HG02885 (cell line): ENCODE results near the gene DYRK1A.
"Not testable (repeated sequence)": the region's sequence is repeated elsewhere in the genome, so short reads cannot be mapped to it uniquely, and the experiment has no call there.

Experiments used
- ATAC-seq: cut with Tn5 transposase; IDR thresholded peaks from one replicate; pipeline ENCODE4 v1.9.1; 2021; ENCODE audit warnings: mild to moderate bottlenecking; ENCODE audit not compliant: unreplicated experiment, poor library complexity

Gene DYRK1A

DNA sequence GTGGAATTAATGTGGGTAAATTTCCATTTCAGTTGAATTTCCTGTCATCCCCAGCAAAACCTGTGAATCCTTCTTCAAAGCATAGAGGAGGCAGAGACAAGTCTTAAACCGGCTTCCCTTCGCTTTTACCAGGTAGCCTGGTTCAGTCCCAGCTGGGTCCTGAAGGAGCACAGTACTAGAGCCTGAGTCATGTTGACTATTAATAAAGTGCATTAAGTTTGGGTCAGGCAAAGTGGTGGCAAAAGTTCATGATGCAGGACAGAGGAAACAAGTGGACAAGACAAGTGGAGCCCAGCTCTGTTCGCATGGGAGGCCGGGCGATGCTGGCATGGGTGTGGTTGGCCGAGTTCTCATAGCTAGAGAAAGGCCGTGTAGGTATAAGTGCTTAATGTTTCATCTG, 150.4 kb downstream of the DYRK1A start:
- ATAC-seq: no peak

DNA sequence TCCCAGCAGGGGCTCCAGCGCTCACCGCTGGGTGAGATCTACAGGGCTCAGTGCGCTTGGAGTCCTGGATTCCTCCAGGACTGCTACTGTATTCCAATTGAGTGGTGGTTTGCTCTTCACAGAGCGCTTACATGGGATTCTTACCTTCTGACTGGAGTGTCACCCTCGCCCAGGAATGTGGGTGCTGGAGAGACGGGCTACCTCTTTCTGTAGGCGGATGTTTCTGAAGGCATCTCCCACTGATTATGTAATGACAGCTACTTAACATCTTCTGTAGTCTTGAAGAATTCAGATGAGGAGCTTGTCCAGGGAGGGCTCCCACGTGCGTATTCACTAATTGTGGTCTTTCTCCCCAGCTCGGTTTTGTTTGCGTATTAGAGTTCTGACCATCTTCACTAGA, 154.2 kb downstream of the DYRK1A start:
- no peak for ATAC-seq

DNA sequence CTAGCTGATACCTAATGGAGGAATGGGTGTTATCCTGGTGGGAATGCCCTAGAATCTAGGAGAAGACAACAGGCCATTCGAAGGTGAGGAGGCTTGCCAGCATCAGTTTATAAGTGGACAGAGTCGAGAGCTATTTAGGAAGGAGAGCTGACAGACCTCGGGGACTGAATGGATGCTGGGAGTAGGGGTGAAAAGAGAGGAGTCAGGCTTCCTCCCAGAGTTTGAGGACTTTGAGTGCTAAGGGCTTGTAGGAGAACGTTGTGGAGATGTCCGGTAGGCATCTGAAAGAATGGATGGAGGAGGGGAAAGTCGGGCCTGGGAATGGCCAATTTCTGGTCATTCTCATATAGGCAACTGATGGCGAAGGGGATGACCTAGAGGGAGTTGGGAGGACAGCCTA, 155.1 kb downstream of the DYRK1A start:
- ATAC-seq: no peak

DNA sequence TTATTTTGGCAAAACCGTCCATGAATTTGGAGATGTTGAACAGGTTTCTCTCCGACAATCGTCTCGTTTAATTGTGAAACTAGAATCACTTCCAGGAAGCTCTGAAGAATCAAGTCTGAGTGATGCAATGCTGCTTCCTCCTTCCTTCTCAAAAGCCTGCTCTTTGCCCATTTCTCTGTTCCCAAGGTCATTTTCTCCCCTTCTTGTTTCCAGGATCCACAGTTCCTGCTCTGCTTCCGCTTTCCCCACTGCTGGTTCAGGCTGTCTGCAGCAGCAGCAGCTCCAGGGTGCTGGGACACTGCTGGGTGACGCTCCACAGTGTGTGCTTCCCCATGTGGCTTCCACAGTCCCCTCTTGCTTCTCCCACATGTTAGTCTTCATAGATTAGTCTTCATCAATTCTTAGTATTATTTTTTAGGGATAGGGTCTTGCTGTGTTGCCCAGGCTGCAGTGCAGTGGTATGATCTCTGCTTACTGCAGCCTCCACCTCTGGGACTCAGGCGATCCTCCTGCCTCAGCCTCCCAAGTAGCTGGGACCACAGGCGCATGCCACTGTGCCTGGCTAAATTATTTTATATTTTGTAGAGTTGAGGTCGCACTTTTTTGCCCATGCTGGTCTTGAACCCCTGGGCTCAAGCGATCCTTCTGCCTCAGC, 156.2 kb downstream of the DYRK1A start:
- no peak for ATAC-seq

DNA sequence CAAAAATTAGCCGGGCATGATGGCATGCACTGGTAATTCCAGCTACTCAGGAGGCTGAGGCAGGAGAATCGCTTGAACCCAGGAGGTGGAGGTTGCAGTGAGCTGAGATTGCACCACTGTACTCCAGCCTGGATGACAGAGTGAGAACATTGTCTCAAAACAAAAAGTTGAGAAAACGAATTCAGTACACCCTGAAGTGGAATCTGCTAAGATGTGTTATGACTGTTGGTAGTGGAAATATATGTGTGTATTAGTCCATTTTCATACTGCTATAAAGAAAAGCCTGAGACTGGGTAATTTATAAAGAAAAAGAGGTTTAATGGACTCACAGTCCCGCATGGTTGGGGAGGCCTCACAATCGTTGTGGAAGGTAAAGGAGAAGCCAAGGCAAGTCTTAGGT, 158.4 kb downstream of the DYRK1A start:
- ATAC-seq: not testable (repeated sequence)

DNA sequence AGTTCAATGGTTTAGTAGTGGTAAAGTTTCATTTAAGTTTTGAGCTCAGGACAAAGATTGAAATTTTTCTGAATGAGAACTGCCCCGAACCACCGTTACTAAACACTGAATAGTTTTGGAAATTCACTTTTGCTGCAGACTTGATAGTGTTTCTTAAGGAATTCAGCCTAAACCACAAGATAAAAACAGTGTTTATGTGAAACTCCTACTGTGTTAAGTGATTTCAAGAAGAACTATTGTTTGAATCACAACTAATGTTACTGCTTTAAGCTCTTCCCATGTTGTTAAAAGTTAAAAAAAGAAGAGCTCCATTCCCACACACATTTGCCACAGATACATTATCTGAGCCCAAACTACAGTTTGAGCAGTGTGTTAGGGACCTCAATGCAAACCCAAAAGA, 159.2 kb downstream of the DYRK1A start:
- no peak for ATAC-seq

DNA sequence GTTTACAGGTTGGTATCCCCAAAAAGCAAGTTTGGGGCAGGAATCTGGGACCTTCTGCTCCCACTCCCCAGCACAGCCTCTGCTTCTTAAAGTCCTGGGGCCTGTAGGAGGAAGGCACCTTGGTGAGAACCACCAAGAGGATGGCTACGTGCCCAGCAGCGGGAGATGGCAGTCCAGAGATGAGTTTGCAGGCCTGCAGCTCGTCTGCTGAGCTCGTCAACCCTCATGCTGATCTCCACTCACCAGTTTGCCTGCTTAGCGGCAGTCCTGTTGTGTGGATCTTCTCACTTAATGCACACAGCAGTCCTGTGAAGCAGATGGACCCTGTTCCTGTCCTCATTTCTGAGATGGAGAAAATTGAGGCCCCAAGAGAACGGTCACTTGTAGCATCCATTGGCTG, 160.5 kb downstream of the DYRK1A start:
- no peak for ATAC-seq

DNA sequence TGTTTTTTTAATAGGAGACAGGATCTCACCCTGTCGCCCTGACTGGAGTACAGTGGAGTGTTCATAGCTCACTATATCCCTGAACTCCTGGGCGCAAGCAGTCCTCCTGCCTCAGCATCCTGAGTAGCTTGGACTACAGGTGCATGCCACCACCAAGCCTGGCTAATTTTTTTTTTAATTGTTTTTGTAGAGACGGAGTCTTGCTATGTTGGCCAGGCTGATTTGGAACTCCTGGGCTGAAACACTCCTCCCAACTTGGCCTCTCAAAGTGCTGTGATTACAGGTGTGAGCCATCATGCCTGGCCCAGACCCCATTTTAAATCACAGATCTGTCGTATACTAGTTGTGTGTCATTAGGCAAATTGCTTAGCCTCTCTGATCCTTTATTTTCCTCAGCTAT, 161.1 kb downstream of the DYRK1A start:
- ATAC-seq: no peak

DNA sequence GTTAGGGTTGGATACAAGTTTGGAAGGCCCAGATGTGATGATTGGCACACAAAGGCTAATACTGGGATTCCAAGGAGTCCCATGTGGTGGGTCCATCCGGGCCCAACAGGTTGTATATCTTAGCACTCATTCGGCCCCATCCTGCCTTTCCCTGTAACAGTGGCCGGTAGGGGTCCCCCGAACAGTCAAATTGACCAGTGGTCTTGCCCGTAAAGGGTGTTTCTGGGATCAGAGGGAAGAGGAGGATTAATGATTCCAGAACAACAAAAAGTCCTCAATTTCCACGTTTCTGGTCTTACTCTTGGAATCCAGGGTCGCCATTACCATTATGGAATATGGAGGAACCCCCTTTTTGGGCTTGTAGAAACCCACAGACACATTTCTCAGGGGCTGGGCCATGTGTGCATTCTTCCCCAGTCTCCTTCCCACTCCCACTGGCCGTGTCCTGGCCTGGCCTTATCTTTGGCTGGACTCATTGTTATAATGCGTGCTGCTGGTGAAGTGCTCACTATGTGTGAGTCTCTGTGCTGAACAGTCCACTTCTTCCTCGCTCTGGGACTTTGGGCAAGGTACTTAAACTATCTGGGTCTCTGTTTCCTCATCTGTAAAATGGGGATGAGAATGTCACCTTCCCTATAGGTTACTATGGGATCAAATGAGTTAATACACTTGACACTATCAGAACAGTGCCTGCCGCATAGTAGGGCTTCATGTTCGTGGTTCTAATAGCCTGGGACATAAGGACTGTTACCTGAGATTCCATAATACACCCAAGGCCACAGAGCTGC, 161.8 kb downstream of the DYRK1A start:
- no peak for ATAC-seq

DNA sequence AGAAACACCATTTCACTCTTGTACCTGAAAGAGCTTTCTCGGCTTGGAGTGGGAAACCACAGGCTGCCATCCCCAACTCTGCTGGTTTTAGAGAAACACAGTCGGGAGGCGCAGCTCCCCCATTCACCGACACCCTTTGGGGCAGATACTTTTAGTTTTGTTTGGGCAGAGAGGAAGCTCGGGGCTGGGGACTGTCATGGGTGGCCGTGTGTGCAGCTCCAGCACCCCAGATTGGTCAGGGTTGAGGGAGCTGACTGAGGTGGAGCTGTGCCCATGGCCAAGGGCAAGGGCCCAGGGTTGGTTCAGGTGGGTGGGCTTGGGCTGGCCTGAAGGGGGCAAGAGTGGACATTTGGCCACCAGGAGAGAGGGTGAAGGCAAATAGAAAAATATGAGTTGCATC, 163.1 kb downstream of the DYRK1A start:
- ATAC-seq: no peak

DNA sequence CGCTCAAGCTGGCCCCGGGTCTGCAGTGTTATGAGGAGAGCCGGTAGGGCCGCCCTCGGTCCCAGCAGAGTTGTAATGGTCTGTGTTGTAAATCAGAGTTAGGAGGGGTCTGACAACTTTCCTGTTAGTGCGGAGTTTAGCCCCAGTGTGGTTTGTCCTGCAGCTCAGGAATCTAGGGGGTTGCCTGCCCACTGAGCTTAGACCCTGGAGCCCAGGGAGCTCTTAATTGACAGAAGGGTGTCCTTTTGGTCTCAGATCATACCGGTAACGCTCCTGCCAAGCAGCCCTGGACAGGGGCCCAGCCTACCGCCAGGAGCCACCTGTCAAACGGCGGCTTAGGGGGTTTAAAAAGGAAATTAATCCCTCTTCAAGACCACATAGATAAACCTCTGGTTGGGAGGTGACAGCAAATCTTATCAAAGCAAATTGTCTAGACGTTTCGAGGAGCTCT, 164.4 kb downstream of the DYRK1A start:
- ATAC-seq: no peak

DNA sequence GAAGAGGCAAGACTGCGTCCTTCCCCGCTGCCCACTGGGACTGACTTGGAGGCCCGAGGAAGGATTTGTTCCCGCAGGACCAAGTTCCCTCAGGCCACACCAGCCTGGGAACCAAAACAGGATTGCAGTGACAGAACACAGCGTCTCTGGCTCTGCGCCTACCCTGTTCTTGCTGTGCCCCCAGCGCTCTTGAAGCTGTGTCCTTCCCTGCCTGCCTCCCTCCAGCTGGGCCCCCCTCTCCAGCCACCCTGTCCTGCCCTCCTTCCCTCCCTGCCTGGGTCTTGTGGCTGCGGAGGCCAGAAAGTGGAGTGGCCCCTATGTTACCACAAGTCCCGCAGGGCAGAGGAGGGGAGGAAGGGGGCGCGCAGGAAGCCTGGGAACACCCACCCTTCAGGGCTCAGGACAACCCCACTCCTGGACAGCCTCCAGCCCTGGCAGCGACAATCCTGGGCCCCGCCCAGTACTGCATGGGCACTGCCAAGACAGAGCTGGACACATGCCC, 164.9 kb downstream of the DYRK1A start:
- no peak for ATAC-seq

DNA sequence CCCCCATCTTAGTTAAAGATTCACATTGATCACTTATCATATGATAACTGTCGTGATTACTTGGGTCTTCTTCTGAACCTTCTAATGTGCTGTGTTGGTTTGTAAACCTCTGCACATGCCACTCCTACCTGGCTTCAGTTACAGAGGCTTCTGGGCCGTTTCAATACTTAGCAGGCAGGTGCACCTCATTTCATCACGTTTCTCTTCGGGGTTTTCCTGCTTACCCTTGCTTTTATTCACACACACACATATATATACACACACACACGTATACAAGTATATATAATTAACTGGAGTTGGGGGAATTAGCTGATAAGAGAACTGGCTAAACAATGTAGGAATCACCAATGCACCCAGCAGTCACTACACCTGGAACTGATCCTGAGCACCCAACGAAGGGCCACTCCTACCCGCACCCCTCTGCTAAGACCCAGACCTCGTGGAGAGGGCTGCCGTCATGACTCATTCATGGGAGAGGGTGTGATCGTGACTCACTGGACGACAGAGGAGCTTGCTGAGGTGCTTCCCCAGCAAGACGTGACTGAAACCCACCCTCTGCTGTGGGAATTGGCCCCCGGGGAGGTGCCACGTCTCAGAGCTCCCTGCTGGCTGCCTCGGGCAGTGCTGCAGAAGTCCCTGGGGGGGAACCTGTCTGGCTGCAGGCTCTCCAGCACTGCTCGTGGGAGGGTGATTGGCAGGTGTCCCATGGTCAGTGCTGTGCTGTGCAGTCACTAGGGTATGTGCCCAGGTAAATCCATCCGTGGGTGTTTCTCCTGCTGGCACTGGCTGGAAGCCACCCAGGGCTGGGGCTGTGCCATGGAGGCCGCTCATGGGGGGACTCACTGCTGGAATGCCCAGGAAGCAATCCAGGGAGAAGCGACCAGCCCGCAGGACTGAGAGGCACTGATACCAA, 166.6 kb downstream of the DYRK1A start:
- peak; percentile 75 for ATAC-seq

DNA sequence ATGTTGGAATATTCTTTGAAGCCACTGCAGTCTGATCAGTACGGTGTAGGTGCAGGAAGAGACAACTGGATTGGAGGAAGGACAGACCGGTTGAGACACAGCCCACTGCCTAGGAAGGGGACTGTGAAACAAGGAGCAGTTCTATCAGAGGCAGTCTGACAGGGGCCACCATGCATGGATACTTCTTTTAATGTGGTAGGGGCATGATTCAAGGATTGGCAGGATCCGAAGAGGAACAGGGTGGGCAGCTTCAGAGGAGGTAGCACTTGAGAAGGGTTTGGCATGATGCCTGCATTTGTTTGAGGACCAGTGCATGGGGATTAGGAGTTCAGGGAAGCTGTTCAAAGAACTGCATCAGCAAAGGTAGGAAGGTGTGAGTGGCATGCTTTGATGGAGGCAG, 167.9 kb downstream of the DYRK1A start:
- ATAC-seq: no peak

DNA sequence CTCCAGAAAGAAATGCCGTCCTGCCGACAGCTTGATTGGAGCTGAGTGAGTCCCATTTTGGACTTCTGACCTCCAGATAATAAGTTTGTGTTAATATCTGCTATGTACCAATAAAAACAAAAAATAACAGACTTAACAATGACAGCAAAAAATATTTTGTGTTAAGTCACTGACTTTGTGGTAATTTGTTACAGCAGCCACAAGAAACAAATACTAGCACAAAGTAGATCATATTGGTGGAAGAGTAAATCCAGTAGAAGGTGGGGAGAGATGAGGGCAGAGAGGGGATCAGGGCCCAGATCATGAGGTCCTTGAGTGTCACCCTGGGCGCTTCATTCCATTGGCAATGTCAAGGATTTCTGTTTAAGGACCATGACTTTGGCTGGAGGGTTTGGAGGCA, 168.6 kb downstream of the DYRK1A start:
- ATAC-seq: no peak

DNA sequence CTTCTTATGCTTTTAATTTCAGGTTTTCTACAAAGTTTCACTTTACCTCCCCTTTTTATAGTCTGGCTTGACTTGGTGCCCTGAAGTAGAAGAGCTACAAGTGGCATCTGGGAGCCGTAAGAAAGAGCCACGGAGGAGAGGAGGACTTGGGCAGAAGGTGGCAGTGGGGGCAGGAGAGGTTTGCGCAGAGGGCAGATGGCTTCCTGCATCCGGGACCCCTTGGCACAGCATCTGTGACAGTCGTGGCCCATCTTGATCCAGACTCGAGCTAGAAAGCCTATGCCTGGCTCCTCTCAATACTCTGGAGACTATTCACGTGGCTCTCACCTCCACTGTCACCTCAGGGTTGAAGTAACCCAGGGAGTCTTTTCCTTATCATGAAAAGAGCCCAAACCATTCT, 169.1 kb downstream of the DYRK1A start:
- no peak for ATAC-seq

DNA sequence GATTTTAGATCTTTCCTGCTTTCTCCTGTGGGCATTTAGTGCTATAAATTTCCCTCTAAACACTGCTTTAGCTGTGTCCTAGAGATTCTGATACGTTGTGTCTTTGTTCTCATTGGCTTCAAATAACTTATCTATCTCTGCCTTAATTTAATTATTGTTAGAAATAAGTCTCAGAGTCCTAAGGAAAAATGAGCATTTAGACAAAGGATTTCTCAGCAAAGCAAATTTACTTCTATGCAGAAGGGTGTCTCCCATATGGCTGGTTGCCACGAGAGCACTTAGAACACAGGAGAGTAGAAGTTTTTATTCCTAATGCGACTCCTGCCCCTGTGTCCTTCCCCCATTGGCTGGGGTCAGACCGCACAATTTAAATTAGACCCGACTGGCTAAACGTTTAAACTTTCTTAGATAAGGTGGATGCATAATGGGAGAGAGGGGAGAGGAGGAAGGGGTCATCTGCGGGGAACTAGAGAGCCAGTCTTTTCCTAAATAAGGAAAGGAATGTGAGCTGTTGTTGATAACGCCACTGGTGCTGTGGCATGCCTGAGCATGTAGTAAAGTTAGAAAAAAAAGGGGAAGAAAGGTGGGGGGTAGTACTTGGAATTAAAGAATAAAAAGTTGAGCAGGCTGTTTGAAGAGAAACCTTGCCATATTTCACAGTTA, 170.2 kb downstream of the DYRK1A start:
- ATAC-seq: no peak

DNA sequence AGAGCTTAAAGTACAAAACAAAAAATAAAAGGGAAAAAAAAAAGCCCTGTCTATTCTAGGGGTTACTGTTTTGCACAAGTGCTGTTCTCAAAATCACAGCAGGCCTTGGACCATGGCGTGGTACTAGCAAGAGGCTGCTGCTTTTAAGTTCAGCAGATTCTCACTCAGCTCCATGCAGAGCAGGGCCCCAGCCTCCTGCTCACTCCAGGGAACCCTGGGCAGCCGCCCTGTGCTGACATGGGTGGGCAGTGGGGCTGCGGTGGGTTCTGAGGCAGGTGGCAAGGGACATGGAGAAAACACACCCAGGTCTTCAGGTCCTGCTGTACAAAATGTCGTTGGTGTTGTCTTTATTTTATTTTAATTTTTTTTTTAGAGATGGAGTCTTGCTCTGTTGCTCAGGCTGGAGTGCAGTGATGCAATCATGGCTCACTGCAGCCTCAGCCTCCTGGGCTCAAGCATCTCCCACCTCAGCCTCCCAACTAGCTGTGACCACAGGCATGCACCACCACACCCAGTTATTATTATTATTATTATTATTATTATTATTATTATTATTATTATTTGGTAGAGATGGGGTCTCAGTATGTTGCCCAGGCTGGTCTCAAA, 170.9 kb downstream of the DYRK1A start:
- no peak for ATAC-seq

DNA sequence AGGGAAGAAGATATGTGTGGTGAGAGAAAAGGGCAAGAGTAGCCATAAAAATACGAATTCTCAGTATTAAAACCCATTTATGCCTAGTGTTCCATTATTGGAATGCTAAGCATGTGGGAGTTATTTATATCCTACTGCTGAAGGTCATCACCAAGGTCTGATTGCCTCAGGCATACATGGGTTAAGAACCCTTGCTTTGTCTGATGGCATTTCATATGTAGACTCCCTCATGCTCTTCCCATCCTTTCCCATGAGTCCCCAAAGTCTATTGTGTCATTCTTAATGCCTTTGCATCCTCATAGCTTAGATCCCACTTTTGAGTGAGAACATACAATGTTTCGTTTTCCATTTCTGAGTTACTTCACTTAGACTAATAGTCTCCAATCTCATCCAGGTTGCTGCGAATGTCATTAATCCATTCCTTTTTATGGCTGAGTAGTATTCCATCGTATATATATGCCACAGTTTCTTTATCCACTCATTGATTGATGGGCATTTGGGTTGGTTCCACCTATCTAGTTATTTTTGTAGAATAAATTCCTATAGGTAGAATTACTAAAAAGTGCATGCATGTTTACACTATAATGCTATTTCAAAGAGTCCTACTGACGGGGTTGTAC, 172.5 kb downstream of the DYRK1A start:
- ATAC-seq: no peak
